H1 (cell line): Measurements from ENCODE around the gene FHIT. TPM values are rescaled to one million over a fixed set of nuclear protein-coding genes. Genes with fewer than 3 reads are reported as not detected.
A peak's percentile ranks its signal among the peaks of the same experiment; 100 is the strongest.

ENCODE experiments used
- CTCF ChIA-PET: fragments of 300-600 bp; sonication (Branson Sonifier 250); formaldehyde crosslinking; loops from one replicate; lab custom pipeline; 2021; ENCODE audit not compliant: partially characterized antibody; lab: Charles Lee
- POLR2A ChIA-PET: fragments of 300-600 bp; sonication (Branson Sonifier 250); formaldehyde crosslinking; loops from one replicate; lab custom pipeline; 2021; ENCODE audit warnings: inconsistent platforms; ENCODE audit not compliant: partially characterized antibody; lab: Charles Lee
- DNase-seq, 2 experiments: peaks; one replicate each; pipeline versions ENCODE4 v3.0.0 to v3.0.0-alpha.2; 2010 to 2022; ENCODE audit warnings: low spot score in 2 of 2, low read depth in 1 of 2, mixed read lengths in 1 of 2
- FAIRE-seq: peaks from 2 replicates; lab custom pipeline; 2011; peaks lifted over from hg19 to GRCh38; lab: Jason Lieb, UNC
- H2AFZ ChIP-seq: 2 replicates; pipeline ENCODE4 v1.8.1; 2012; ENCODE audit warnings: low read length, inconsistent platforms
- H2AK5ac ChIP-seq: 2 replicates; pipeline ENCODE4 v1.6.1; 2013; ENCODE audit warnings: low read depth, low read length
- H2BK120ac ChIP-seq: replicated peaks from 2 replicates; pipeline ENCODE3; 2013; ENCODE audit warnings: low read depth, low read length, inconsistent platforms
- H2BK12ac ChIP-seq: 2 replicates; pipeline ENCODE4 v1.6.1; 2013; ENCODE audit warnings: low read depth, low read length
- H2BK15ac ChIP-seq: 2 replicates; pipeline ENCODE4 v1.6.1; 2013; ENCODE audit warnings: low read length
- H2BK20ac ChIP-seq: 2 replicates; pipeline ENCODE4 v1.6.1; 2013; ENCODE audit warnings: low read length
- H2BK5ac ChIP-seq: 2 replicates; pipeline ENCODE4 v1.6.1; 2013; ENCODE audit warnings: low read depth, low read length
- H3K14ac ChIP-seq: 2 replicates; pipeline ENCODE4 v1.6.1; 2013; ENCODE audit warnings: inconsistent platforms; ENCODE audit not compliant: insufficient read length
- H3K18ac ChIP-seq: 2 replicates; pipeline ENCODE4 v1.6.1; 2013; ENCODE audit warnings: low read length; ENCODE audit errors: extremely low read depth
- H3K23ac ChIP-seq: 2 replicates; pipeline ENCODE4 v1.6.1; 2013; ENCODE audit warnings: inconsistent platforms; ENCODE audit not compliant: insufficient read length
- H3K23me2 ChIP-seq: 2 replicates; pipeline ENCODE4 v1.6.1; 2013; ENCODE audit warnings: low read depth, low read length
- H3K27ac ChIP-seq: 2 replicates; pipeline ENCODE4 v1.6.1; 2011; ENCODE audit warnings: low read depth, low read length, inconsistent platforms
- H3K27me3 ChIP-seq, 4 experiments: replicated peaks in 1 of 4; 1 replicate in 1 of 4; 2 replicates in 3 of 4; pipeline versions ENCODE4 v1.6.1 to v1.8.1; 2011 to 2013; ENCODE audit warnings: low read length in 3 of 4, mild to moderate bottlenecking in 3 of 4, inconsistent platforms in 2 of 4, mixed read lengths in 2 of 4, moderate library complexity in 1 of 4; ENCODE audit not compliant: control insufficient read depth in 3 of 4, insufficient read depth in 3 of 4; ENCODE audit errors: extremely low read depth in 1 of 4
- H3K36me3 ChIP-seq, 4 experiments: 2 replicates each; pipeline versions ENCODE4 v1.6.1 to v1.8.1; 2011 to 2013; ENCODE audit warnings: mild to moderate bottlenecking in 4 of 4, low read length in 3 of 4, moderate library complexity in 2 of 4, control low read depth in 1 of 4, inconsistent platforms in 1 of 4; ENCODE audit not compliant: insufficient read depth in 4 of 4, control insufficient read depth in 2 of 4
- H3K4ac ChIP-seq: replicated peaks from 2 replicates; pipeline ENCODE3; 2013; ENCODE audit warnings: low read length, low read depth, mixed read lengths, inconsistent platforms; ENCODE audit not compliant: insufficient read length
- H3K4me1 ChIP-seq, 4 experiments: replicated peaks in 1 of 4; 1 replicate in 1 of 4; 2 replicates in 3 of 4; pipeline versions ENCODE4 v1.6.1 to v1.8.1; 2011 to 2013; ENCODE audit warnings: low read length in 3 of 4, inconsistent platforms in 2 of 4, mixed read lengths in 1 of 4; ENCODE audit not compliant: insufficient read depth in 4 of 4, control insufficient read depth in 3 of 4
- H3K4me2 ChIP-seq, 2 experiments: 2 replicates each; pipeline versions ENCODE4 v1.6.1 to v1.8.1; 2011 to 2013; ENCODE audit warnings: low read depth in 2 of 2, low read length in 2 of 2, control low read depth in 1 of 2, inconsistent platforms in 1 of 2, mild to moderate bottlenecking in 1 of 2; ENCODE audit not compliant: insufficient read depth in 1 of 2
- H3K4me3 ChIP-seq, 4 experiments: fragments of 200-600, 300-600 bp in 1 of 4; sonication (generic), shearing (Covaris generic), sonication (Bioruptor Twin) in 1 of 4; 2 replicates each; pipeline versions ENCODE4 v1.5.1 to v1.8.1; 2011 to 2016; ENCODE audit warnings: low read length in 4 of 4, low read depth in 3 of 4, control low read depth in 2 of 4, inconsistent platforms in 2 of 4, mild to moderate bottlenecking in 2 of 4, mixed read lengths in 1 of 4, moderate library complexity in 1 of 4; ENCODE audit not compliant: insufficient read depth in 2 of 4; ENCODE audit errors: extremely low read depth in 1 of 4
- H3K56ac ChIP-seq: replicated peaks from 2 replicates; pipeline ENCODE3; 2013; ENCODE audit warnings: low read depth, mild to moderate bottlenecking, mixed read lengths, low read length, inconsistent platforms; ENCODE audit not compliant: insufficient read length
- H3K79me1 ChIP-seq: 2 replicates; pipeline ENCODE4 v1.6.1; 2013; ENCODE audit warnings: low read depth, low read length, control low read depth
- H3K79me2 ChIP-seq, 2 experiments: 2 replicates each; pipeline versions ENCODE4 v1.6.1 to v1.8.1; 2012 to 2013; ENCODE audit warnings: low read length in 2 of 2, mild to moderate bottlenecking in 2 of 2, inconsistent platforms in 1 of 2; ENCODE audit not compliant: insufficient read depth in 2 of 2, control insufficient read depth in 1 of 2
- H3K9ac ChIP-seq, 4 experiments: replicated peaks in 1 of 4; 1 replicate in 1 of 4; 2 replicates in 3 of 4; pipeline versions ENCODE4 v1.6.1 to v1.8.1; 2011 to 2013; ENCODE audit warnings: low read depth in 3 of 4, low read length in 3 of 4, control low read depth in 2 of 4, mild to moderate bottlenecking in 2 of 4, moderate library complexity in 2 of 4, inconsistent platforms in 1 of 4; ENCODE audit errors: extremely low read depth in 1 of 4
- H3K9me3 ChIP-seq, 2 experiments: 2 replicates each; pipeline versions ENCODE4 v1.6.1 to v1.8.1; 2012 to 2013; ENCODE audit warnings: mild to moderate bottlenecking in 2 of 2, moderate library complexity in 2 of 2, control low read depth in 1 of 2, inconsistent platforms in 1 of 2, low read depth in 1 of 2, low read length in 1 of 2, mixed read lengths in 1 of 2; ENCODE audit not compliant: insufficient read depth in 2 of 2
- H4K20me1 ChIP-seq, 2 experiments: replicated peaks in 1 of 2; 2 replicates each; pipeline versions ENCODE3 to v1.8.1; 2011 to 2013; ENCODE audit warnings: inconsistent platforms in 2 of 2, low read length in 2 of 2, mild to moderate bottlenecking in 1 of 2; ENCODE audit not compliant: insufficient read depth in 2 of 2, control insufficient read depth in 1 of 2
- H4K5ac ChIP-seq: 2 replicates; pipeline ENCODE4 v1.6.1; 2013; ENCODE audit warnings: low read length, low read depth, mixed read lengths, inconsistent platforms; ENCODE audit not compliant: insufficient read length
- H4K8ac ChIP-seq: 2 replicates; pipeline ENCODE4 v1.8.0; 2013; ENCODE audit warnings: mild to moderate bottlenecking, moderate library complexity, low read length, inconsistent platforms; ENCODE audit not compliant: insufficient read depth; ENCODE audit errors: extremely low read depth
- H4K91ac ChIP-seq: replicated peaks from 2 replicates; pipeline ENCODE3; 2013; ENCODE audit warnings: low read length, mixed read lengths, inconsistent platforms; ENCODE audit not compliant: insufficient read length
- EP300 ChIP-seq, 2 experiments: IDR thresholded peaks; 1 replicate in 1 of 2; 2 replicates in 1 of 2; pipeline ENCODE4 v1.6.1; 2011 to 2012; ENCODE audit warnings: low read depth in 2 of 2, low read length in 2 of 2, mild to moderate bottlenecking in 2 of 2, borderline replicate concordance in 1 of 2, inconsistent platforms in 1 of 2, moderate library complexity in 1 of 2
- NRF1 ChIP-seq: IDR thresholded peaks from 2 replicates; pipeline ENCODE4 v1.6.1; 2011; ENCODE audit warnings: mild to moderate bottlenecking, low read depth, low read length, improper control_type of control experiment
- RAD21 ChIP-seq, 2 experiments: IDR thresholded peaks in 1 of 2; conservative IDR thresholded peaks in 1 of 2; 2 replicates each; pipeline ENCODE4 v1.6.1; 2011; ENCODE audit warnings: low read depth in 2 of 2, low read length in 2 of 2, improper control_type of control experiment in 1 of 2, inconsistent platforms in 1 of 2, mild to moderate bottlenecking in 1 of 2, moderate library complexity in 1 of 2
- TAF1 ChIP-seq: IDR thresholded peaks from 2 replicates; pipeline ENCODE4 v1.6.1; 2011; ENCODE audit warnings: mild to moderate bottlenecking, low read depth, low read length
- WGBS, 2 experiments: shearing (Covaris generic) in 1 of 2; methylation state at CpG; one replicate each; pipeline versions ENCODE4 v1.1.6 to v1.1.7; 2013 to 2015; ENCODE audit warnings: low lambda C conversion rate in 2 of 2, mixed read lengths in 2 of 2, inconsistent platforms in 1 of 2, low coverage in 1 of 2, missing lambda C conversion rate in 1 of 2; ENCODE audit not compliant: insufficient replicate concordance in 2 of 2, insufficient coverage in 1 of 2, insufficient read length in 1 of 2; ENCODE audit errors: extremely low coverage in 1 of 2, missing lambda C conversion rate in 1 of 2; 5-methylcytosine and 5-hydroxymethylcytosine counted together
- polyA plus RNA-seq, 7 experiments: library from polyadenylated mRNA; depleted of rRNA in 3 of 7; stranded (reverse) in 5 of 7; unstranded in 2 of 7; fragments of >200 nt in 5 of 7; fragments of 200-250 nt in 2 of 7; gene quantifications; 1 replicate in 5 of 7; 2 replicates in 1 of 7; 4 replicates in 1 of 7; pipeline versions ENCODE4 v1.2.1 to v1.2.3, GENCODE V29; 2011 to 2013; ENCODE audit warnings: missing spikeins in 2 of 7, mixed read lengths in 2 of 7
- total RNA-seq: library from RNA; stranded (reverse); fragmentation: NEBNext Ultra II Directional; extraction: Animal tissue kit (Norgen Biotek cat#: 25700); gene quantifications from 2 replicates; pipeline ENCODE4 v1.2.1, GENCODE V29; 2021

Gene FHIT
- total and polyA plus RNA-seq, 2 of the 8 experiments (the other 6 are each of a cell fraction or from before 2014, with no cell fraction given): 1.2 to 3.2 TPM

- Histone ChIP-seq H2BK20ac (no peak overlapping the region), H3K18ac (no peak overlapping the region), H4K20me1 (no peaks in the 10 kb centered on the region), H3K4me3 (no peak overlapping the region), H3K36me3 (no peaks in the 10 kb centered on the region), H2AFZ (no peak overlapping the region), H3K4me1 (peaks cover 0 to 2% (median 0%) of the 10 kb centered on the region in 4 experiments; a peak in 2 of 7 replicates), H2BK15ac (no peak overlapping the region), H3K4ac (no peak overlapping the region), H3K27me3 (no peaks in the 10 kb centered on the region; a peak in 1 of 7 replicates), H3K9ac (no peak overlapping the region), H4K8ac (no peak overlapping the region), H3K79me2 (no peaks in the 10 kb centered on the region), H3K14ac (no peak overlapping the region), H2AK5ac (no peak overlapping the region), H3K27ac (no peak overlapping the region), H3K4me2 (no peak overlapping the region), H3K23me2 (no peaks in the 10 kb centered on the region), H2BK12ac (no peak overlapping the region), H3K9me3 (no peaks in the 10 kb centered on the region), H2BK120ac (no peak overlapping the region), H3K56ac (no peak overlapping the region), H2BK5ac (no peak overlapping the region), H3K79me1 (no peaks in the 10 kb centered on the region), H4K91ac (no peak overlapping the region), H3K23ac (no peak overlapping the region), H4K5ac (no peak overlapping the region)
- ChIA-PET POLR2A (no interaction called here), CTCF (interaction anchor here (0.6 kb wide), 1 partner anchor 863 kb away, joined by 3 read pairs; no protein-coding TSS in a partner anchor)
- WGBS, 2 experiments: 96% methylated on average over 2 of the region's 2 CpGs; no CpG with 5 or more reads in 1 of the 2 experiments
- FAIRE-seq (no peak), DNase-seq (no peak)
- TF ChIP-seq RAD21 (IDR thresholded peaks at IDR 0.05 in 1 of 2, conservative IDR thresholded peaks at IDR 0.05 in 1 of 2; ENCODE audit: low read depth in 2 of 2, low read length in 2 of 2) (0 out of 4 replicates have a peak, but pooled peaks of 1 of the 2 experiments have one; percentile 12), EP300 (IDR thresholded peaks at IDR 0.05; ENCODE audit: borderline replicate concordance in 1 of 2, low read depth in 2 of 2, low read length in 2 of 2) (no peak), NRF1 (no peak), TAF1 (no peak)
Observed at GRCh38 chr3:60650171-60650570, 601.1 kb downstream of the FHIT start.
